AML-193 (cell line): Measurements from ENCODE around the gene TPBG.

Experiments used
- DNase-seq, 2 experiments: peaks; one replicate each; lab custom pipeline; 2025; lab: John Stamatoyannopoulos, UW

The TPBG gene

DNA sequence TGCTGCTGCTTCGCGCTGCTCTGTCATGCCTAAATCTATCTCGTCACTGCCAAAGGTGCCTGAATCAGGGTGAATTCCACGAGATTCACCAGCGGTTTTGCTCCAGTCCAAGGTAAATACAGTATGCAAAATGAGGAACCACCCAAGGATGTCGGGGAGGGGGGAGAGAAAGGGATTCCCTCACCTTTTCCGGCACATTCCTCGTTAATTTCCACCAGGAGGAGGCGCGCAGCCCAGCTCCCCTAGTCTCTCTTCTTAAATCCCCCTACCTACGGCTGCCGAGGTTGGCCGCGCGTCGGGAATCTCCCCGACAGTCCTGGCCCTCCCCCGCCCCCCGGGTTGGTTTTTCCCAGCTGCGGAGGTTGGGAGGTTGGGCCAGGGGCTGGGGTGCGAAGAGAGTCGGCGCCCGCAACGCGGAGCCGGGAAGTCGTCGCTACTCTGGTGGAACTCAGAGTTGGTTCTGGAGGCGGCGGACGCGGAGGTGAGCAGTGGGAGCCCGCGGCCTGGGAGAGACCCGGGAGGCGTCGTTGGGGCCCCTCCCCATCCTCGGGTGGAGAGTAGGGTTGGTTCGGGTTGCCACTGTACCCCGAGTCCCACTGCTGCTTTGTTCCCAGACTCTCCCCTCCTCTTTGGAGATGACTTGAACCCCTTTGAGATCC lies at the start of gene TPBG:
Gene TPBG, plus strand, starts transcription at position 390 of the 659 bp plus-strand sequence. CDS start 1,145 bp downstream, outside the sequence.
- DNase-seq, result no peak

DNA sequence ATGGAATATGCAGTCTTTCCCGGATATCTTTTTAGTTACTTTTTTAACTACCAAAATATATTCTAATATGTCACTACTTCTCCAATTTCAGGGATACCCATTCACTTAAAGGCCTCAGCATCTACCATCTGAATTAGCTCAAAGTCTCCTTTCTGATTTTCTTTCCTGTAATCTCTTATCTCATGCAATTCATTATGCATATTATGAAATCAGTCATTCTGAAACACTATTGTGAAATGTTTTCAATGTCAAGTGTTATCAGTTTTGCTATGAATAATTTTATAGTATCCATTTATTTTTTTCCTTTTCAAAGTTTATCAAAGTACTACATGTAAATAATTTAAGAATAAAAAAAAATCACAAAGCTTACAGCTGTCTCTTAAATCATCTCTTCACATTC lies 41.2 kb upstream of the TPBG start:
- no peak for DNase-seq

- no peak for DNase-seq
These were observed 33.9 kb upstream of the TPBG start for GRCh38 chr6:82329766-82330165.

GRCh38 chr6:82330171-82330804 lies 33.3 kb upstream of the TPBG start:
- DNase-seq, result no peak

GRCh38 chr6:82331031-82331773 lies 32.4 kb upstream of the TPBG start:
- DNase-seq, result no peak

DNA sequence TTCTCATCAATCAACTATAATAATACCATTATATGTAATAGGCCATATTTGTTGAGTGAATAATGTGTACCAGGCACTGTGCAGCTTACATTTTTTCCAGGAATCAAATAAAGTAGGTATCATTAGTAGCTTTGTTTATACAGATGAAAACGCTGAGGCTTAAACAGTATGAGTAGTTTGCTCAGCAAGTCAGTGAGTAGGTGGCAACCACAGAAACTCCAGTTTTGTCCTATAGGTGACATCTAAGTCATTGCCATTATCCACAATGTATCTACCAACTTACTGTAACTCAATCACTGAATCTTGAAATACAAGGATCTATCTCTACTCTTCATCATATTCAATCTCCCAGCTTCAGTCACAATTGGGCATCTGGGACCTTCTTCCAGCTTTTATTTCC lies 29.8 kb upstream of the TPBG start:
- DNase-seq, result no peak

GRCh38 chr6:82337688-82338257 lies 25.8 kb upstream of the TPBG start:
- no peak for DNase-seq

GRCh38 chr6:82348130-82348529 lies 15.5 kb upstream of the TPBG start:
- no peak for DNase-seq

- no peak for DNase-seq
These were observed 9.8 kb upstream of the TPBG start for GRCh38 chr6:82353848-82354247.

- DNase-seq, result no peak
These were observed 3.1 kb upstream of the TPBG start for GRCh38 chr6:82360552-82360951.

DNA sequence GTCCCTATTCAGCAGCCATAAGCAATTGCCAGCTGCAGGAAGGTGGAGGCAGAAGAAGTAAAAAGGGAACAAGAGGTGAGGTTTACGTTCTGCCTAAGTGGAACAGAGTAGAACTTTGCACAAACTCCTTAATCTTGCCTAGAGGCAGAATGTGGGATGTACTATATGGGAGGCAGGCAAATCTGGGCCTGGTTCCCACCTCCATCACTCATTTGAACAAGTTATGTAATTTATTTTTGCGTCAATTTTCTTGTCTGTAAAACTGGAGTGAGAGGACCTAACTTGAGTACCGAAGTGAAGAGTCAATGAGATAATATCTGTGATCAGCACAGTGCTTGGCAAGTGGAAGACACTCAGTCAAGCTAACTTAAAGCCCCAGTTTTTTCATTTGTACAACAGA lies 2.0 kb upstream of the TPBG start:
- DNase-seq, result no peak

GRCh38 chr6:82362144-82362543 lies 1.5 kb upstream of the TPBG start:
- no peak for DNase-seq

- no peak for DNase-seq
These were observed 664 bp upstream of the TPBG start for GRCh38 chr6:82362878-82363427.

- DNase-seq, result no peak
These were observed 734 bp downstream of the TPBG start for GRCh38 chr6:82364087-82365015.

GRCh38 chr6:82365016-82365795 lies 1.6 kb downstream of the TPBG start:
- no peak for DNase-seq

- no peak for DNase-seq
These were observed 4.1 kb downstream of the TPBG start for GRCh38 chr6:82367704-82368103.

DNA sequence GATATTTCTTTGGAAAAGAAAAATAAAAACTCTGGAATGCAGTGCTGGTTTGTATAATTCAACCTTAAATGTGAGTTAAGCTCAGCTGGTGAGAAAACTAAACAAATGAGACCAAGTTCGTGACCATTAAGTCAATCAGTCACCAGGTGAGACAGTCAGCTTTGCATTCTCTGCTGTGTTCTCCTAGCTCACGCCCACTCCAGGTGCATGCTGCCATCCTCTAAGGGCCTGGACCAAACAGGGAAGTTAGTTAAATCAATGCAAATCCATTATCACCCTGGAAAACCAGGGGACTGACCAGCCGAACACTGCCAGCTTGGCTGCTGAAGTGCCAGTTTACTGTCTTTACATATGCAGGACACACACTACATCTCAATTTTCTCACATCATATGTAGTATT lies 7.2 kb downstream of the TPBG start:
- DNase-seq, result no peak

- DNase-seq, result no peak
These were observed 8.4 kb downstream of the TPBG start for GRCh38 chr6:82371799-82372546.

DNA sequence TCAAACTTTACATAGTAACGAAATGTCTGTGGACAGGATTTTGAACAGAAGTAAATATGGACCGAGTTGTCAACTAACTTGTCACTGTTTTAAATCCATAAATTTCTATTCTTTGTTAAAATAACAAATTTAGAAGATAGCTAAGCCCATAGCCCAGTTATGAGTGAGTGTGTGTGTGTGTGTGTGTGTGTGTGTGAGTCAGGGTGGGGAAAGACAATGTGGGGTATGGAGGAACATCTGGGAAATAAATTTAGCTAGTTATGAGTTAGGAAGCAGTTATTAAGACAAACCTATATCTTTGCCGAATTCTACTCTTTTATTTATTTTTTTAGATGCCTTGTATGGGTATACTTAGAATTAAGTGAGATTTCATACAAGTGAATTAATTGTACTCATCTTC lies 9.0 kb downstream of the TPBG start:
- DNase-seq, result no peak

DNA sequence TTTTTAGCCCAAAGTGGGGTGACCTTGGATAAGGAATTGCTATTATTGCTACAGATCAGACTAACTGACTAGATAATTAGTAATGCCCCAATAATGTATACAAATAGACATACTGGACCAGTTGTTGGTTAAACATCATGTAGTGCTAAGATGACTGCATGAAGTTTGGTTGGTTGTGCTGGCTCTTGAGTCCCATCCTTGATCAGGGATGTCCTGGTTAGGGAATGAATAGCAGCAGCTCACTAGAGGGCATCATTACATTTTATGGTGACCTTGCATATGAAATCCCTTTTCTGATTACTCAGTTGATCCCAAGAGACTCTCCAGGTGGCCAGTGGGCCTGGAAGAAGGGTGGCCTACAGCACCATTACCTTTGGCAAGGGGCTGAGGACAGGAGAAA lies 10.9 kb downstream of the TPBG start:
- DNase-seq, result no peak
